CD4-positive, alpha-beta T cell treated with Interleukin-2 at 100 ng/mL for 4 hours (primary cell): ENCODE data around the gene F2RL3.
A peak's percentile ranks its signal among the peaks of the same experiment; 100 is the strongest.

Source experiments
- DNase-seq: peaks from one replicate; pipeline ENCODE4 v3.0.0-alpha.2; 2020; ENCODE audit warnings: low spot score

The F2RL3 gene

DNA sequence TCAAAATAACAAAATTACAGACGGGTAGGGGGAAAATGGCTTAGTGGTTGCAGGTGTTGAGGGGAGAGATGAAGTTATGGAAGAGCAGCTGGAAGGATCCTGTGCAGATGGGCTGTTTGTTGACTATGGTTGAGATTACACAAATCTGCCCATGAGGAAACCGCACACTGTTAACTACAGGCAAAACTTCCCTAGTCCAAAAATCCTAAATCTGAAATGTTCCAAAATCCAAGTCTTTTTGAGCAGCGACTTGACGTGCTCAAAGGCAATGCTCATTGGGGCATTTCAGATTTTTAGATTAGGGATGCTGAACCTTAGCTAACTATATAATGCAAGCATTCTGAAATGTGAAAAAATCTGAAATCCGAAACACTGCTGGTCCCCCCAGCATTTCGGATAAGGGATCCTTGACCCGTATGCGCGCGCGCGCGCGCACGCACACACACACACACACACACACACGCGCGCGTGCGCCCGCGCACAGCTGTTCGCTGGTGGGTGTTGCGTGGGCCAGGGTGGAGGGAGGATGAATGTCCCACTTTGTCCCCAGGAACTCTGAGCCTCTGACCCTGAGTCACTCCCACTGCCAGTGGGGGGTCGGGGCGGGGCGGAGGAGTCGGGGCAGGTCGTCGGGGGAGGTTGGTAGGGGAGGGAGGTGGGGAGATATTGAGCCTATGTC lies 6.8 kb downstream of the F2RL3 start:
- DNase-seq: no peak

DNA sequence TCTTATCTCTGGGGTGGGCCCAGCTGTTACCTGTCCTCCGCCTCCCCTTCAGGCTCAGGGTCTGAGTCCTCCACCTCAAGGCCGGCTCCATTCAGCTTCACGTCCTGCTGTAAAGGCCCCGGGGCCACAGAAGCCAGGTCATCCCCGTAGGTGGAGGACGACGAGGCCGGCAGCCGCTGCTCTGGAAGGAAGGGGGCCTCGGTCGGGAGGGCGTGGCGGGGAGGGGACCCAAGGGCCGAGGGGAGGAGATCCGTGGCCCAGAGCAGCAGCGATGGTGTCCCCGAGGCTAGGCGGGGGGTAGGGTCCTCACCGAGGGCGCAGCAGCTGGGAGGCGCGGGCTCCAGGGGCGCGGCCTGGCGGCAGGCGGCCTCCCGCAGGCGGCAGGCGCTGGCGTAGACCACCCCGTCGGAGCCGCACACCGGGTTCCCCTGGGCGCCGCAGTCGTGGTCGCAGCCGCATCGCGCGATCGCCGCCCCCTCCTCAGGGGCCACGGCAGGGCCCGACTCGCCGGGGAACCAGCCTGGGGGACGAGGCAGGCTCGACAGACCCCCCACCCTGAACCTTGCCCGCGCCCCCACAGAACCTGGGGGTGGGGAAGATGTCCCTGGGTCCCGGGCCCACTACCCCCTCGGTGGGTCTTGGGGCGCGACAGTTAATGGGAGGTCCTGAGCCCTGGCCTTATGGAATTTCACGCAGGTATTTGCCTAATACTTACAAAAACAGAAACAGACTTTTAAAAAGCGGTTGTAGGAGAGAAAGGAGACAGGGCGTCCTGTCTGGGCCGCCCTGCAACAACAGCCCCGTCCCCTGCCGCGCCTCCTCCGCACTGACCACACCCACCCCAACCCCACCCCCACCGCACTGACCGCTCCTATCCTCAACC lies 7.6 kb downstream of the F2RL3 start:
- no peak for DNase-seq

DNA sequence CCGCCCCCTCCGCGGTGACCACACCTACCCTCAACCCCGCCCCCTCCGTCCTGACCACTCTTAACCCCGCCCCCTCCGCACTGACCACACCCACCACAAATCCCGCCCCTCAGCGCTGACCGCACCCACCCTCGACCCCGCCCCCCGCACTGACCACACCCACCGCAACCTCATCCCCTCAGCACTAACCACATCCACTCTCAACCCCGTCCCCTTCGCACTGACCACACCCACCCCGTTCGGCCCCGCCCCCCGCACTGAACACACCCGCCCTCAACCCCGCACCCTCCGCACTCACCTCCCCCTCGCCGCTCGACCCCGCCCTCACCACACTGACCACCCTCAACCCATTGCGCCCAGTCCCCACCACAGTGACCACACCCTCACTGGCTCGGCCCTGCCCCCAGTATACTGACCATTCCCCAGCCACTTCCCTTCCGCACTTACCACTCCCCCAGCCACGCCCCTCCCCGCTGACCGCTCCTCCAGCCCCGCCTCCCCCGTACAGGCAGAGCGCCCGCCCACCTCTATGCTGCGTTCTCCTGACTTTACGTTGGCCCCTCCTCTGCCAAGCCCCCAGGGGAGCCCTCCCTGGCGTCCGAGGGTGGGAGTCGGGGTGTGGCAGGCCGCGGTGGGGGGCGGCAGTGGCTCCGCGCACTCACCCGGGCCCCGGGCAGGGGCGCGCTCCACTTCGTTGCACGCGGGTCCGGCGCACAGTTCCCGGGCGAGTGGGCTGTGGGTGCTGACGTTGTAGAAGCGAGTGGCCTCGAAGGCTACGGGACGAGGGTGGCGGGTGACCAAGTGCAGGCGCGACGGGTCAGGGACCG lies 8.4 kb downstream of the F2RL3 start:
- peak; percentile 66 for DNase-seq

DNA sequence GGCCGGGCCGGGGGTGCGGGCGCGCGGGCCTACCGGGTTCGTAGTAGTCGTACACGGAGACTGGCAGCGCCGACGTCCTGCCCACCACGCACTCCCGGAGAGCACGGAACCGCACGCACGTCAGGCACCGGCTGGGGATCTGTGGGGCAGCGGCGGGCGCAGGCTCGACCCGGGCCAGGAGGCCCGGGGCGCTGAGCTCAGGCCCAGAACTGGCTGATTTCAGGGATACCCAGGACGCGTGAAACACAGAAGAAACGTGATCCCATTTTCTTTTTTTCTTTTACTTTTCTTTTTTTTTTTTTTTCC lies 9.0 kb downstream of the F2RL3 start:
- no peak for DNase-seq

DNA sequence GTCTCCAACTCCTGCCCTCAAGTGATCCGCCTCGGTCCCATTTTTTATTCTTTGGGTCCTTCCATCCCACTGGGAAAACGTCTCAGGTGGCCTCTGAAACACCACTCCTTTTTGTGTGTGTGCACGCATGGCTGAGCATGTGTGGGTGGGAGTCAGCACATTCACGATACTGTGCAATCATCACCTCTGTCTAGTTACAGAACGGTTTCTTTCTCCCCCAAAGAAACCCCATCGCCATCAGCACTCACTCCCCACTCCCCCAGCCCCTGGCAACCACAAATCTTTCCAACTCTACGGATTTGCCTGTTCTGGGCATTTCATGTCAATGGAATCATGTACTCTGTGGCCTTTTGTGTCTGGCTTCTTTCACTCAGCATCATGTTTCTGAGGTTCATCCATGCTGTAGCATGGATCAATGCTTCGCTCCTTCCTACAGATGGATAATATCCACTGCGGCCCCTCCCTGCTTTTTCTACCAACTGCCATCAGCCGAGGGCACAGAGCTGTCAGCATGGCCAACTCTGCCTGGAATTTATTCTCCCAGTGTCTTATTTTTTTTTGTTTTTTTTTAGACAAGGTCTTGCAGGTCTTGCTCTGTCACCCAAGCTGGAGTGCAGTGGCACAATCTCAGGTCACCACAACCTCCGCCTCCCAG lies 9.7 kb downstream of the F2RL3 start:
- DNase-seq: no peak

DNA sequence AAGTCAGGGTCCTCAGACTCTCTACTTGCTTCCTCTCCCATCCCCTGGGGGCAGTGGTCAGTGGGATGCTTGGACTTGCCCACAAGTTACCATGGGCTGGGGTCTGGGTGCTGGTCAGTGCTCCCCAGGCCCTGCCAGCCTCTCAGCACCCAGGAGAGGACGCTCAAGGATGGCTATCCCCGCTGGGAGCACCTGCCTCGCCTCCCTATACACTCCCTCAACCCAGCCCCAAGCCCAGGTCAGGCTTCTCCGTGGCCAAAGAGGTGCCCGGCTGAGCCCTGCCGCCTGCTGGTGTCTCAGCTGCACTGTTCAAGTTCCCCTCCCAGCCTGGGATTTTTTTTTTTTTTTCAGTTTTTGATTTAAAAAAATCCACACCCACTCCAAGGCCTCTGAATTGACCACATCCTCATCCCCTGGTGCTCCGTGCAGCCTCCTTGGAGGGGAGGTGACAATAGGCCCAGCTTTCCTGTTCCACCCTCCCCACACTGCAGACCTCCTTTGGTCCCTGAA lies 10.8 kb downstream of the F2RL3 start:
- DNase-seq: no peak

DNA sequence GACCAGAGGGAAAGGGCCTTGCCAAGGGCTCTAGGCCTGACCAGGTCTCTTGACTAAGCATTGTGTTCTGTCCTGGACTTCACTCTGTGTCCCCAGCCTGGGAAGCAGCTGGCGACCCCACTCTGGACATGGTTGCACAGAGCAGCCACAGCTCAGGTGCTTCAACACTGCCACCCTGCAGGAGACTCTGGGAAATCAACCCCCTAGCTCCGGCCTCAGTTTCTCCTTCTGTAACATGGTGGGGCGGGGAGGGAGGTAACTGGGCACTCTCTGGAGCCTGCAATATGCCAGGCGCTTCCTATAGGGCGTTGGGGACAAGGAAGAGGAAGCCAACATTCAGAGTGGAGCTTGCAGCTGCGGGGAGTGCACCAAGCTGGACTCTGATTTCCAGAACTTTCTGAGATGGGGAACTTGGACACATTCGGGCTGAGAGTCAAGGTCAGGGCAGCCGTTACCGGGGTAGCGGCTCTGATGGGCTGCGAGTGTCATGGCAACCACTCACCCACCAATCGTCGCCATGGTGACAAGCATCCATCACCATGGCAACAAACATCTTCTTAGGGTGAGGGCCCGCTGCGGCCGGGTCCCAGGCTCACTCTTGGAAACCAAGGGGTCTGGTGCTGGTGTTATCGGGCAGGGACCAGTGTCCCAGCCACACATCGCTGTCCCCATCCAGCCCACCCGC lies 12.8 kb downstream of the F2RL3 start:
- no peak for DNase-seq

DNA sequence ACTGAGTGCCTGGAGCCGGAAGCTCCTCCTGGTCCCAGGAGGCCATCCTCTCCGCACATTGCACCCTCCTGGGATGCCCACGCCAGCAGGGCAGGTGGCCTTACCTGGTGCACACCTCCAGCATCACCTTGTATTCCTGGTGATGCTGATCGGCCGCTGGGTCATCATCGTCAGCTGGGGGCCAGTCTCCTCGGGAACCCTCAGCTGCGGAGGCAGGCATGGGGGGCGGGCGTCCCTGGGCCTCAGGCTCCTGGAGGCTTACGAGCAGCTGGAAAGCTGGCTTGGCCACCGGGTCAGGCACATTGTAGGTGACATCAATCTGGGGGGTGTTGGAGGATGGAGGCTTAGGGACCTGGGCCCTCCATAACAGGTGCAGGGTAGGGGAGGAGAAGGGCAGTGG lies 13.7 kb downstream of the F2RL3 start:
- DNase-seq: no peak

DNA sequence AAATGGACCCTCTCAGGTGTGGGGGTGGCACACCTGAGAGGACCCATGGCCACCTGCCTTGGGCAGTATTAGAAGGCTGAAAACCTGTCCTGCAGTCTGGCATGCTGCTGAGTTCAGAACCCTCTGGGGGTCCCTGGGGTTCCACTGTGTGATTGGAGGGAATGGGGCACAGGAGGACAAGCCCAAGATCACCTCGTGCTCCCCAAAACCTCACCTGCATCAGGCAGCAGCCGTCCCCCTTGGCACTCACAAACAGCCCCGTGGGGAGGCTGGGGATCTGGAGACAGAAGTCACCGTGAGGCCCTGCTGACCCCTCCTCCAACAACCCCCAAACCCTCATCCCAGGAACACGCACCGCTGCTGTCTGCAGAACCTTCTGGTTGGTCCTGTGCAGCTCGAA lies 14.5 kb downstream of the F2RL3 start:
- DNase-seq: no peak

DNA sequence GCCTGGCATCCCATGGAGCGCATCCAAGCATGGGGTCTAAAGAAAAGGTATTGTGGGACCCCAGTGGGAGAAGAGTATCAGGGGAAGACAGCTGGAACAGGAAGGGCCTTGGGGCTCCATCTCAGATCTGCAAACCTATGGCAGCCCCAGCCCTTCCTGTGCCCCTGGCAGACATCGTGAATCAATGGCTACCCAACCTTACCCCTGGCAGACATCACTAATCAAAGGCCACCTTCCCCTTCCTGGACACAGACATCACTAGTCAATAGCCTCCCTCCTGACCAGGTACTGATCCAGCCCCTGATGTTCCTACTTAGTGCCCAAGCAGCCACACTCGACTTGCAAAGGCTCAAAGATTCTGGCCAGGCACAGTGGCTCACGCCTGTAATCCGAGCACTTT lies 15.8 kb downstream of the F2RL3 start:
- no peak for DNase-seq

DNA sequence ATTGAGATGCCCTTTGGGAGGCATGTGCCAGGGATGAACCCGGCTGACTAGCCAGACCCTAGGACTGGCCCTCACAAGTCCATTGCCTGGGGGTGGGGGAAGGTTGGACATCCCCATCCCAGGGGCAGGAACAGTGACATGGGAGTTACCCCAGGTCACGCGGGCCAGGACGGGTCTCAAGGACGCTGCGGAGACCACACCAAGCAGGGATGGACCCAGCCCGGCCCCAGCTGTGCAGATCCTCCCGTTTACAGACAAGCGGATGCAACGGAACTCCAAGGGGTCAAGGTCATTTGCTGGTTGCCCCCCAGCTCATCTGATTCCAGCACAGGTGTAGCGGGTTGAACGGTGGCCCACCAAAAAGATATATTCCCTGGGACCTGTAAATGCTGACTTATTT lies 20.0 kb downstream of the F2RL3 start:
- no peak for DNase-seq

DNA sequence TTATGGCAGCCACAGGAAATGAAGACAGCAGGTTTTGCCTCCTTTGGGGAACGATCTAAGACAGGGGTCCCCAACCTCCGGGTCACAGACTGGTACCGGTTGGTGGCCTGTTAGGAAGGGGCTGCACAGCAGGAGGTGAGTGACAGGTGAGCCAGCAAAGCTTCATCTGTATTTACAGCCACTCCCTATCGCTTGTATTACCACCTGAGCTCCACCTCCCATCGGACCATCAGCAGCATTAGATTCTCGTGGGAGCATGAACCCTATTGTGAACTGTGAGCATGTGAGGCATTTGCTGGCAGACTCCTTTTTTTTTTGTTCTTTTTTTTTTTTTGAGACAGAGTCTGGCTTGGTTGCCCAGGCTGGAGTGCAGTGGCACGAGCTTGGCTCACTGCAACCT lies 22.2 kb downstream of the F2RL3 start:
- no peak for DNase-seq

DNA sequence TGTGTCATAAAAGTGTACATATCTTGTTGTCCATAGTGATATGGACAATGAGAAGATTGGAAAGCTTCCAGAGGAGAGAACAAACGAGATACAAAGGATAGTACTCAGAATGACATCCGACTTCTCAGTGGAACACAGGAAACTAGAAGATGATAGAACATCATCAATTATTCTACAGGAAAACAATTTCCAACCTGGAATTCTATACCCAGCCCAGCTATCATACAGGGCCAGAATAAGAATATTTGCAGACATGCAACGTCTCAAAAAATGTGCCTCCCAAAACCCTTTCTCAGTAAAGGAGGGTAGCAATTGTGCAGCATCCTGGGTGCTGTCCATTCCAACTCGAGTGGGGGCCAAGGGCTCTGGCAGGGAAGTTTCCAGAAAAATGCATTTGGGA lies 24.0 kb downstream of the F2RL3 start:
- no peak for DNase-seq

DNA sequence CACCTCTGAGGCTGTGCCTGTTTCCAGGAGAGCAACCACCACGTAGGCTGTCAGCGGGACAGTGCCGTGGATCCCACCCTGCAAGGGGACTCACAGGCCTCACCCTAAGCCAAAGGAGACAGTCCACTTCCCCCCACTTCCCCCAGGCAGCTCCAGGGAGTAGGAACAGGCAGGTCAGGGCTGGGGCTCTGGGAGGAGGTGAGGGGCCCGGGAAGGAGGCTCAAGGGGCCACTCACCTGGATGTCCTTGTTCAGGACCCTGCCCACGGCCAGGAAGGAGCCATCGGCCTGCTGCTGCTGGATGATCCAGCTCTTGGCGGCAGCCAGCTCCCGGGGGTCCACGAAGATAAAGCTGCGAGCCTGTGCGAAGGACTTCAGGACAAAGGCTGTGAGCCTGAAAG lies 25.6 kb downstream of the F2RL3 start:
- no peak for DNase-seq

DNA sequence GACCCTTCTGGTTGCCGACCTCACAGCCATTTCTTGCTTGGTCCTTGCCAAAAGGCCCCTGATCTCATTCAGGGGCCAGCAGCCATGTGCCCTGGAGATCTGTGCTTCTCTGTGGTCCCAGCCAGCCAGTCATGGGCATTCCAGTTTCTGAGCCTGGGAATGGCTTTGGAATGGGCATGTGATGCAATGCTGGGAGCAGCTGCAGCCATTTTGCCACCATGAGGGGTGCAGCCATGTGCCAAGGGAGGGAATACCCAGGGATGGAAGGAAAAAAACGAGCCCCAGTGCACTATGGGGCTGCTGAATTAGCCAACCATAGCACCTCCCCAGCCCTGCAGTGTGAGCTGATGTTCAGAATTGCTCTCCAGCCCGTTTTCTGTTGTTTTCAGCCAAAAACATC lies 26.3 kb downstream of the F2RL3 start:
- DNase-seq: no peak

DNA sequence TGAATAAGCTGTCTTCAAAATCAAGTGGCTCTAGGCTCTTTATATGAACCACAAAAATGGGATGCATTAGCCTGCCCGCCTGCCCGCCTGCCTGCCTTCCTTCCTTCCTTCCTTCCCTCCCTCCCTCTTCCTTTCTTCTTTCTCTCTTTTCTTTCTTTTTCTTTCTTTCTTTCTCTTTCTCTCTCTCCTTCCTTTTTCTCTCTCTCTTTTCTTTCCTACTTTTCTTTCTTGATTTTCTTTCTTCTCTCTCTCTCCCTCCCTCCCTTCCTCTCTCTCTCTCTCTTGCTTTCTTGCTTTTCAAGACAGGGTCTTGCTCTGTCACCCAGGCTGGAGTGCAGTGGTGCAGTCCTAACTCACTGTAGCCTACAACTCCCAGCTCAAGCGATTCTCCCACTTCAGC lies 26.9 kb downstream of the F2RL3 start:
- DNase-seq: no peak

DNA sequence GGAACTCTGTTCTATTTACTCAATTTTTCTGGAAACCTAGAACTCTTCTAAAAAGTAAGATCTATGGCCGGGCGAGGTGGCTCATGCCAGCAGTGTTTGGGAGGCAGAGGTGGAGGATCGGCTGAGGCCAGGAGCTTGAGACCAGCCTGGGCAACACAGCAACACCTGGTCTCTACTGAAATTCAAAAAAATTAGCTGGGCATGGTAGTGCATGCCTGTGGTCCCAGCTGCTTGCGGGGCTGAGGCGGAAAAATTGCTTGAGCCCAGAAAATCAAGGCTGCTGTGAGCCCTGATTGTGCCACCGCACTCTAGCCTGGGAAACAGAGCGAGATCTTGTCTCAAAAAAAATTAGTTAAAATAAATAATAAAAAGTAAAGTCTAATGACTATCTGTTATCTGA lies 28.6 kb downstream of the F2RL3 start:
- DNase-seq: no peak

DNA sequence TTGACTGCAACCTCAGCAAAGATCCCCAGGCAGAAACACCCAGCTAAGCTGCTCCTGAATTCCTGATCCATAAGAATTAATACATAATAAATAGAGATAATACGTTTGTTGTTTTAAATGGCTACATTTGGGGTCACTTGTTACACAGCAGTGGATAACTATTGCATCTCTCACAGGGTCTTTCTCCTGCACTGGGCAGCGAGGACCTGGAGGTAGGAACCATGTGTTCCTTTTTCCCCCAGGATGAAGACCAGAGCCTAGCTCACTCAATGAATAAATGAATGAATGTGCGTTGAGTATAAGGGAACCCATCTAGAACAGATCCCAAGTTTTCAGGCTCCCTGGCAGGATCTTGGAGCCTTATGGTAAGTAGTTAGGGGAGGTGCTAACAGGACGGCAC lies 30.7 kb downstream of the F2RL3 start:
- DNase-seq: no peak

DNA sequence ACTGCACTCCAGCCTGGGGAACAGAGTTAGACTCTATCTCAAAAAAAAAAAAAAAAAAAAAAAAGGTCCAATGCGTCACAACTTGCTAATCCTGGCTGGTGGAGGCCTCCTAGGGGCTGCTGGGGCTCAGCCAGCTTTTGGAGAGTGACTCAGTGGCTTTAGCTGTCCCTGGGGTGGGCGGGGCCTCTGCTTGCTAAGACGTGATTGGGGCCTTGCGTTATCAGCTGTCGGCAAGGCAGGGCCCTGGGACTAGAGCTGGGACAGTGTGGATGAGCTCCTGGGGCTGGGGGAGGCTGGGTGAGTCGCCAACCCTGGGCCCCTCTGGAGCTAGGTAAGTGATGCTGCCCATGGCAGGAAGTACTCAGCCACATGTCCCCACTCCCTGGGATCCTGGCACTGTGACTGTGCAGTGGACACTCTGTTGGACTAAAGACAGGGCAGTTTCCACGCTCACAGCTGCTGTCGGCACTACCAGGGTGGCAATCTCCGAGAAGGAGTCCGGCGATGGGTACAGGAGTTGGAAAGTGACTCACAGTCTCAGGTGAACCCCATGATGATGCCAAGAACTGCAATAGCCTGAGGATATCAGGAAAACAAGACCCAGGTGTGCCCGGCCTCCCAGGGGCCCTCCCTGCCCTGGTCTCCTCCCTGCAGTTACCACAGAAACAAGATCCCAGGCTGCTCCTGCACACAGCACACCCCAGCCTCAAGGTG lies 32.2 kb downstream of the F2RL3 start:
- no peak for DNase-seq

DNA sequence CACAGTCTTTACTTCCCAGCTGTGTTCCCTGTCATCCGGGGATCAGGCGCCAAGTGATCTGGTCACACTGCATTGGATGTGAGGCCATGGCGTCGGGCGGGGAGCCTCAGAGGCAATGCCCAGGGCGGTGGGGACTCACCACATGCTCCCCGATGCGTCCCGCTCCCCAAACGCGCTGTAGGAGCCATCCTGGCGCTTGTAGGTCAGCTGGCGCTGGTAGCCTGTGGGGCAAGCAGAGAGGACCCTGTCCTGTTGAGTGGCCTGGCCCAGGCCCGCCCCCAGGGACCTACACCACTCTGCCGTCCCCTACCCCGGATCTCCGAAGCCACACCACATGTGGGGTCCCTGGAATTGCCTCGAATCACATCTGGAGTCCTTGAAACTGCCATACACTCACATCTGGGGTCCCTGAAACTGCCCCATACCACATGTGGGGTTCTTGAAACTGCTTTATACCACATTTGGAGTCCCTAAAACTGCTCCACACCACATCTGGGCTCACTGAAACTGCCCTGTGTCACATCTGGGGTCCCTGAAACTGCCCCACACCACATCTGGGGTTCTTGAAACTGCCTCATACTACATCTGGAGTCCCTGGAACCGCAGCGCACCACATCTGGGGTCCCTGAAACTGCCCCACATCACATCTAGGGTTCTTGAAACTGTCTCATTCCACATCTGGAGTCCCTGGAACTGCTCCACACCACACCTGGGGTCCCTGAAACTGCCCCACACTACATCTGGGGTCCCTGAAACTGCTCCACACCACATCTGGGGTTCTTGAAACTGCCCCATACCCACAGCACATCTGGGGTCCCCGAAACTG lies 33.2 kb downstream of the F2RL3 start:
- no peak for DNase-seq
